DND-41 (cell line): ENCODE measurements around the gene TRAPPC10.
"Not testable (repeated sequence)": the region's sequence is repeated elsewhere in the genome, so short reads cannot be mapped to it uniquely, and the experiment has no call there.

ENCODE experiments used
- ATAC-seq: fragments of 200-7000 bp; cut with Tn5 transposase; 3 replicates; pipeline ENCODE4 v1.9.1; 2021; ENCODE audit warnings: low read depth; ENCODE audit not compliant: insufficient read depth
- DNase-seq: peaks from one replicate; pipeline ENCODE4 v3.0.0-alpha.2; 2020
- H2AFZ ChIP-seq: 2 replicates; pipeline ENCODE4 v1.6.0; 2012; ENCODE audit warnings: low read depth, low read length
- H3K27ac ChIP-seq: 2 replicates; pipeline ENCODE4 v1.5.1; 2012; ENCODE audit warnings: low read length, inconsistent platforms
- H3K27me3 ChIP-seq: fragments of 200-600 bp; sonication (generic); 2 replicates; pipeline ENCODE4 v1.6.0; 2012; ENCODE audit warnings: low read length, mild to moderate bottlenecking, inconsistent platforms; ENCODE audit not compliant: insufficient read depth, poor library complexity
- H3K36me3 ChIP-seq: 2 replicates; pipeline ENCODE4 v1.5.1; 2012; ENCODE audit warnings: low read length, inconsistent platforms; ENCODE audit not compliant: insufficient read depth
- H3K4me1 ChIP-seq: 2 replicates; pipeline ENCODE4 v1.5.1; 2012; ENCODE audit warnings: mild to moderate bottlenecking, low read length; ENCODE audit not compliant: insufficient read depth
- H3K4me2 ChIP-seq: 2 replicates; pipeline ENCODE4 v1.6.0; 2012; ENCODE audit warnings: mild to moderate bottlenecking, moderate library complexity, low read length, inconsistent platforms; ENCODE audit not compliant: insufficient read depth
- H3K4me3 ChIP-seq, 2 experiments: fragments of 200-600 bp in 1 of 2; shearing (Covaris generic) in 1 of 2; 2 replicates each; pipeline ENCODE4 v1.5.1; 2012 to 2016; ENCODE audit warnings: inconsistent platforms in 2 of 2, low read length in 2 of 2, mild to moderate bottlenecking in 2 of 2, low read depth in 1 of 2, moderate library complexity in 1 of 2
- H3K79me2 ChIP-seq: 2 replicates; pipeline ENCODE4 v1.6.0; 2012; ENCODE audit warnings: low read length, inconsistent platforms; ENCODE audit not compliant: insufficient read depth
- H3K9ac ChIP-seq: 2 replicates; pipeline ENCODE4 v1.6.0; 2012; ENCODE audit warnings: low read depth, mild to moderate bottlenecking, inconsistent platforms, low read length, moderate library complexity
- H3K9me3 ChIP-seq: 2 replicates; pipeline ENCODE4 v1.5.1; 2012; ENCODE audit warnings: low read length, moderate library complexity, mild to moderate bottlenecking, inconsistent platforms; ENCODE audit not compliant: insufficient read depth, severe bottlenecking
- H4K20me1 ChIP-seq: 2 replicates; pipeline ENCODE4 v1.6.0; 2012; ENCODE audit warnings: low read length; ENCODE audit not compliant: insufficient read depth
- EZH2 ChIP-seq: IDR thresholded peaks from 3 replicates; pipeline ENCODE4 v1.6.1; 2012; ENCODE audit warnings: borderline replicate concordance, low read depth, mild to moderate bottlenecking, moderate library complexity, low read length, inconsistent platforms; ENCODE audit not compliant: severe bottlenecking
- TF ChIP-seq, protein P1 (sequence below): IDR thresholded peaks from 2 replicates; pipeline ENCODE4 v1.5.1; 2012; ENCODE audit warnings: borderline replicate concordance, low read length, moderate library complexity, mild to moderate bottlenecking; ENCODE audit not compliant: poor library complexity, severe bottlenecking; ENCODE audit errors: extremely low read depth

TRAPPC10 gene

DNA sequence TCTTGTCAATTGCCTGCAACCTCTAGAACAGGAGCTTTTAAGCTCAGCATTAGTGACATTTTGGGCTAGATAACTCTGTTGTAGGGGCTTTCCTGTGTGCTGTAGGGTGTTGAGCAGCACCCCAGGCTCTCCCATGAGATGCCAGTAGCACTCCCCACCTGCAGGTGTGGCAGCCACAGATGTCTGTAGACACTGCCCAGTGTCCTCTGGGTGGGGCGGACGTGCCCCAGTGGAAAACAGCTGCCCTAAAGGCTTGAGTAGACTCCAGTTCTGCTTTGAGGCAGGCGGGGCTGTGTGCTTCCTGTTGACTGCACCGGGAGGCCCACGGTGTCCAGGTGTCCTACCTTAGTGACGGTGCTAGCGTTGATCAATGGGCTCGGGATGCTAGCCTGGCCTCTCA, 78.2 kb downstream of the TRAPPC10 start:
- H4K20me1 ChIP-seq, result peaks cover 22% of the 10 kb centered on the region
- DNase-seq (no peak), ATAC-seq (no peak)
- H3K27ac ChIP-seq, result no peak overlapping the region
- no peaks in the 10 kb centered on the region for H3K4me1 ChIP-seq
- H3K4me3 ChIP-seq, result no peak overlapping the region
- no peak overlapping the region for H3K4me2 ChIP-seq
- H3K79me2 ChIP-seq, result no peaks in the 10 kb centered on the region
- H3K9me3 ChIP-seq, result no peaks in the 10 kb centered on the region
- TF ChIP-seq EZH2, result no peak
- TF ChIP-seq, protein P1, sequence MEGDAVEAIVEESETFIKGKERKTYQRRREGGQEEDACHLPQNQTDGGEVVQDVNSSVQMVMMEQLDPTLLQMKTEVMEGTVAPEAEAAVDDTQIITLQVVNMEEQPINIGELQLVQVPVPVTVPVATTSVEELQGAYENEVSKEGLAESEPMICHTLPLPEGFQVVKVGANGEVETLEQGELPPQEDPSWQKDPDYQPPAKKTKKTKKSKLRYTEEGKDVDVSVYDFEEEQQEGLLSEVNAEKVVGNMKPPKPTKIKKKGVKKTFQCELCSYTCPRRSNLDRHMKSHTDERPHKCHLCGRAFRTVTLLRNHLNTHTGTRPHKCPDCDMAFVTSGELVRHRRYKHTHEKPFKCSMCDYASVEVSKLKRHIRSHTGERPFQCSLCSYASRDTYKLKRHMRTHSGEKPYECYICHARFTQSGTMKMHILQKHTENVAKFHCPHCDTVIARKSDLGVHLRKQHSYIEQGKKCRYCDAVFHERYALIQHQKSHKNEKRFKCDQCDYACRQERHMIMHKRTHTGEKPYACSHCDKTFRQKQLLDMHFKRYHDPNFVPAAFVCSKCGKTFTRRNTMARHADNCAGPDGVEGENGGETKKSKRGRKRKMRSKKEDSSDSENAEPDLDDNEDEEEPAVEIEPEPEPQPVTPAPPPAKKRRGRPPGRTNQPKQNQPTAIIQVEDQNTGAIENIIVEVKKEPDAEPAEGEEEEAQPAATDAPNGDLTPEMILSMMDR, result no peak
- no peak overlapping the region for H3K9ac ChIP-seq
- H3K36me3 ChIP-seq, result peaks cover 82% of the 10 kb centered on the region
- no peak overlapping the region for H2AFZ ChIP-seq
- no peaks in the 10 kb centered on the region for H3K27me3 ChIP-seq

DNA sequence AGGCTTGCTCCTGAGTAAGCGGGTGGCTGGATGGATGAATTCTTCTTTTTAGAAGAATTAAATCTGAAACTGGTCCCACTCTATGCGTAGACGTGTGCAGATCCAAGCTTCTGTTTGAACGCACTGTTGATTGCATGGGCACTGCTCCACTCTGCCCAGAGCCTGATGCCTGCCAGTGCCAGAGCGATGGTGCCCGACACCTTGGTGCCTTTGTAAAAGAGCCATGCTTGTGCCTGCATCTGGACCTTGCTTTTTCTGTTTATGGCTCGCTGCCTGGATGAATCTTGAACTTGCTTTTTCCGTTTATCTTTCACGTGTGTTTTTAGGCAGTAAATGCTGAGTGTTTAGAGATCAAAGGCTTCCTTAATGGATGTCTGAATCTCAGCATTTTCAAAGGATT, 80.1 kb downstream of the TRAPPC10 start:
- Histone ChIP-seq H4K20me1 (peaks cover 19% of the 10 kb centered on the region), H2AFZ (no peak overlapping the region), H3K4me1 (no peaks in the 10 kb centered on the region), H3K9ac (no peak overlapping the region), H3K27ac (no peak overlapping the region), H3K9me3 (no peaks in the 10 kb centered on the region), H3K36me3 (peaks cover 65% of the 10 kb centered on the region), H3K4me3 (no peak overlapping the region), H3K4me2 (no peak overlapping the region), H3K27me3 (no peaks in the 10 kb centered on the region), H3K79me2 (no peaks in the 10 kb centered on the region)
- ATAC-seq (no peak), DNase-seq (no peak)
- TF ChIP-seq EZH2, result no peak
- TF ChIP-seq, protein P1, result no peak

DNA sequence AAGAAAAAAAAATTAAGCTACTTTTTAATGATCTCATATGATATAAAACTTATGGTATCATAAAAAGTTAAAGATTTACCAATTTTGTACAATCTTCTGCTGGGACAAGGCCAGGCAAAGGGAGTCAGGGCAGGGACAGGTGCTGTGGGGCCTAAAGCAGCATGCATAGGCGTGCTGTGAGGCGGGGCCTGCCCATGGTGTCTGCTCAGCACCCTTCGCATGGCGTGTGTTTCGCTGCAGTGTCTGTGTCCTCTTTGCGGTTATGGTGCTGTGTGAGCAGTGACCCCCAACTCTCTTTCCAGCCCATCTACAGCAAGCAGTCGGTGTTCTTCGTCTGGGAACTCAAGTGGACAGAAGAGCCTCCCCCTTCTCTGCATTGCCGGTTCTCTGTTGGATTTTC, 81.7 kb downstream of the TRAPPC10 start:
- DNase-seq, result no peak
- no peak overlapping the region for H3K4me2 ChIP-seq
- H2AFZ ChIP-seq, result no peak overlapping the region
- no peak overlapping the region for H3K4me3 ChIP-seq
- H3K9me3 ChIP-seq, result no peaks in the 10 kb centered on the region
- H3K4me1 ChIP-seq, result no peaks in the 10 kb centered on the region
- H3K27ac ChIP-seq, result no peak overlapping the region
- no peaks in the 10 kb centered on the region for H3K27me3 ChIP-seq
- H4K20me1 ChIP-seq, result peaks cover 7% of the 10 kb centered on the region
- TF ChIP-seq, protein P1, result no peak
- TF ChIP-seq EZH2, result no peak
- H3K36me3 ChIP-seq, result peaks cover 50% of the 10 kb centered on the region
- no peak for ATAC-seq
- no peaks in the 10 kb centered on the region for H3K79me2 ChIP-seq
- H3K9ac ChIP-seq, result no peak overlapping the region

DNA sequence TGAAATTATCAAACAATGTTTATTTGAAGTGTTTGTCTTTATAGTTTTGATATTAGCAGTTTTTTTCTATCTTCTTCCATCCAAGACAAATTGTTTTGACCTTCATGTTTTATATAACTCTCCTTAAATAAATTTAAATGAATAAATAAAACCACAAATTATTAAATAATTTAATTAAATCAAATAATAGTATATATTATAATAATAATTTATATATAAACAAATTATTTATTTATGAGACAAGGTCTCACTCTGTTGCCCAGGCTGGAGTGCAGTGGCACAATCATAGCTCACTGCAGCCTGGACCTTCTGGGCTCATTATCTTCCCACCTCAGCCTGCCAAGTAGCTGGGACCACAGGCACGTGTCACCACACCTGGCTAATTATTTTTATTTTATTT, 82.7 kb downstream of the TRAPPC10 start:
- Histone ChIP-seq H3K4me3 (no peak overlapping the region), H3K27ac (no peak overlapping the region), H3K9ac (no peak overlapping the region), H2AFZ (no peak overlapping the region), H3K4me1 (no peaks in the 10 kb centered on the region), H3K79me2 (no peaks in the 10 kb centered on the region), H3K4me2 (no peak overlapping the region), H3K27me3 (no peaks in the 10 kb centered on the region), H3K36me3 (peaks cover 39% of the 10 kb centered on the region), H3K9me3 (no peaks in the 10 kb centered on the region), H4K20me1 (no peaks in the 10 kb centered on the region)
- TF ChIP-seq, protein P1, result no peak
- no peak for TF ChIP-seq EZH2
- no peak for ATAC-seq
- DNase-seq, result no peak

DNA sequence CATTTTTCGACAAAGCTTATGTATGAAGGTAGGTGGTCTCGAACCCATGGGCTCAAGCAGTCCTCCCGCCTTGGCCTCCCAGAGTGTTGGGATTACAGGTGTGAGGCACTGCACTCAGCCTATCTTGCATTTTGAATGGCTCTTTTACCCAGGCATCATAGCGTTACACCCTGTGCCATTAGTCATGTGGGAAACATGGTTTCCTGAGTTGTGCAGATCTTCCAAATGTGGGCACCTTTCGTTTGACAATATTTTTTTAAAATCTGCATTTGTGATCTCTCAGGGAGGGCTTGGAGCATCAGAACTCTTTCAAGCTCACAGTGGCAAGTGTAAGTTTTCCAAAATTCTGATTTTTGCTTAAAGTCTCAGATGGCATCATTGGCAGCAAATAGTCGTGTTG, 86.4 kb downstream of the TRAPPC10 start:
- H3K9me3 ChIP-seq, H3K27ac ChIP-seq, H3K27me3 ChIP-seq, H2AFZ ChIP-seq, H4K20me1 ChIP-seq, H3K79me2 ChIP-seq, ATAC-seq, H3K4me3 ChIP-seq, H3K4me1 ChIP-seq, H3K4me2 ChIP-seq, DNase-seq, H3K9ac ChIP-seq: not testable (repeated sequence)
- H3K36me3 ChIP-seq, result peaks cover 16% of the 10 kb centered on the region
